ACHN (cell line): ENCODE data around the gene SRSF12.

Source experiments
- DNase-seq: peaks from one replicate; pipeline ENCODE4 v3.0.0-alpha.2; 2015
- in situ Hi-C: cut with HindIII; loops from 2 replicates; pipeline ENCODE4 v1.10.0; 2017; ENCODE audit warnings: low sequenced_read_pairs, low pct_ligation_motif_present, low pct_unique_long_range_greater_than_20kb

Gene SRSF12

DNA sequence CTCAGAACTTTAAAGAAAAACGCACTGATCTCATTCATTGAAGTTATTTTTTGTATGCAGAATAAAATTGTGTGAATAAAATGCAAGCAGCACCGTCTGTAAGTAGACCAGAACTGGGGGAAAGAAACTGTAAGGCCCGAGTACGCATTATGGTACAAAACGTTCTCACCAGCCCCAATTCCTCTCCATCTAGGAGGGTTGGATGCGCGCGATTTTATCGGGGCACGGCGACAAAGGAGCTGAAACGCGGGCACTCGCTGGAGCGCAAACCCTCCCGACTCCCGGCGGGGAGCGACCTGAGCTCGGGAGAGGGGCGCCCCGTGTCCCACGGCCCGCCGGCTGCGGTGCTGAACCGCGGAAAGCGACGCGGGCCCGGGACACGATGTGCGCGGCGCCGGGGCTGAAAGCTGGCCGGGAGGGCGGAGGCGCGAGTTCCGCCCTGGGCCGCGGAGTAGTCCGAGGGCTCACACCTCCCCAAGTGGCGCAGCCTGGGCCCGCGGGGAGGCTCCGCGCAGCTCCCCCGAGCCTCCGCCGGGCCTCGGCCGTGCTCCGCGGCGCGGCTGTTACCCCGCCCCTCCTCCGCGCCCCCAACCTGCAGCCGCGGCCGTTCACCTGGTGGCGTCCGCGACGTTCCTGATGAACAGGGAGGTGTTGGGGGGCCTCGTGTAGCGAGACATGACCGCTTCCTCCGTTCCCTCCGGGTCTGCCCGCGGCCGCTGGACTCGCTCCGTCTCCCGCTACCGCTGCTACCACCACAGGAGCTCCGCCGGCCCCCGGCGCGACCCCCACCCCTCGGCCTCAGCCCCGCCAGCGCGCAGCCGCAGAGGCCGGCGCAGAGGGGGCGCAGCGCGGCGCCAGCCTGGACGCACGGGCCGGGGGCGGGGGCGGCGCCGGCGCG, at the start of gene SRSF12:
SRSF12 (minus strand) TSS at position 861 of the 898 bp plus-strand sequence; CDS start at position 677, 184 bp downstream.
- DNase-seq, result peak; percentile 33

DNA sequence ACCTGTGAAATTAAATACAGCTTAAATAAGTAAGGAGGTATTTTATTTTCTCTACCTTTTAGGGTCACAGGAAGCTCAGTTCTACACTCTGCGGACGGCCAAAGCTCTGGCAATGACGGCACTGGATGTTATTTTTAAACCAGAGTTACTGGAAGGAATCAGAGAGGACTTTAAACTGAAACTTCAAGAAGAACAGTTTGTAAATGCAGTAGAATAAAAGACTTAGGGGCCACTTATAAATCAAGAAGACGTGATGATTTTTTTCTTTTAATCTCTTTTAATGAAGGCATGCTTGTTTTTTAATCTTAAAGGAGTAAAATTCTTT, 44.1 kb upstream of the SRSF12 start:
- no peak for DNase-seq
- in situ Hi-C loops, result no loop called here

More for the DNA sequence above, at the start of gene SRSF12:
- in situ Hi-C loops, result no loop called here

DNA sequence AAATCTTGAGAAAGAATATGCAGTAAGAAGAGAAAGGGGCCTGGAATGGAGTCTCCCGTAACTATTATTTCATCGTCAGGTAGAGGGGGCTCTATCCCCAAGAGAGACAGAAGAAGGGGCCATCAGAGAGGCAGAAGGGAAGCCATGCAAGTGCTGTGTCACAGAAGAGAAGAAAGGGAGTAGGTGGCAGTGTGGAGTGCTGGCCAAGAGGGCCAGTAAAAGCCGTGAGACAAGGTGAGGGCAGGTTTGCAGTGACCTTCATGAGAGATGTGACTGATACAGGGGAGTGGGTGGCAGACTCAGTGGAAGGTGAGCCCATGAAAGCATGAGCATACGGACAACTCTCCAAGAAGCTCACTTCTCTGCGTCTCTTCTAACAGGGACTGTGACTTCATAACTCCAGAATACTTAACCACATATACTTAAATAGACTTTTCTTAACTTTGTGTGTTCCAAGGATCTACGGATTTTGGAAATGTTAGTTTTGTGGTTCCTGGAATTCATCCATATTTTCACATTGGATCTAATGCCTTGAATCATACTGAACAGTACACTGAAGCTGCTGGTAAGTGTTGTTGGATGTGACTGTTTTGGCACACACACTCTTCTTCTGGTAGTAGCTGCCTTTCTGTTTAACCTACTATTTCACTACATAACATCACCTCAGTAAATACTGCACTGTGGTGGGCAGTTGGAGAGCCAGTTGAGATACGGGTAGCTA, 43.6 kb upstream of the SRSF12 start:
- in situ Hi-C loops, result no loop called here
- DNase-seq, result no peak

DNA sequence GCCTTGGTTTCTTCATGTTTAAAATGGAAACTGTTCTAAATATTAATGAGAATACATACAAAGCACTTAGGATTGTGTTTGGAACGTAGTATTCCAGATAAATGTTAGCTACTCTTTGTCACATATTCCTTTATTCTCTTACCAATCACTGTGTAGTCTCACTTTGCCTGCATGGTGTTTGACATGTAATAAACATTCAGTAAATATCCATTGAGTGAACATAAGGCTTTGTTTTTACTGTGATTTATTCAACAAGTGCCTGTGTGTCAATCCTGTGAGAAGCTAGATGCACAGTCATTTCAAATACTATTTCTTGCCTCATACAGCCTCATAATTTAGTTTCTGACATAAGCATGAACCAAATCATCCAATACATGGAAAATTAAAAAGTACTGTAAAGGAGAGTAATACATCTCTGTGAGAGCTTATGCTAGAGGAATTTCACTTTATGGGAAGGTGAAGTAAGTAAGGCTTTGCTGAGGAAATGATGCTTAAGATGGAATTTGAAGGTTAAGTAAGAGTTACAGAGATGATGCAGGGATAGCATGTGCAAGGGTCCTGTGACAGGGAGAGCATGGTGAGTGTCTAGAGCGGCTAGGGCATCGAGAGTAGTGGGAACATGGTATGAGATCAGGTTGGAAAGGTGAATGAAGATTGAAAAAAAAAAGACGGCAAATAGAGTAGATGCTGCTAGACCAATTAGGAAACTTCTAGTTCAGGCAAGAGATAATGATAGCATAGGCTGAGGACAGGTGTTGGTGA, 42.6 kb upstream of the SRSF12 start:
- no peak for DNase-seq
- in situ Hi-C loops, result no loop called here

DNA sequence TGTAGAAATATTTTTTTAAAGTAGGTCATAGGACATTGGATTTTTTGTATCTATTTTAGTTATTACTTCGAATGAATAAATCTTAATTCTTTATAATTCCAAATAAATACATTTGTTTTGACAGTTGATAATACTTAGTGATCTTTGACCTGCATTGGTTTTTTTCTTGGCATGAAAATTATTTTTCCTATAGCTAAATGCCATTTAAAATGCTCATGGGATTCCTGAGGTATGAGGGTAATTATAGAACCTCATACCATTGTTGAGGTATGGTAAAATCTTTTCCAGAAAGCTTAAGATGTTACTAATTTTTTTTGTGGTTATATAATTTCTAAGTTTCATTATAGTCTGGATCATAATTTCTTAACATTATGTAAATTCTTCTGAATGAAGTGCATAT, 36.3 kb upstream of the SRSF12 start:
- in situ Hi-C loops, result no loop called here
- no peak for DNase-seq

DNA sequence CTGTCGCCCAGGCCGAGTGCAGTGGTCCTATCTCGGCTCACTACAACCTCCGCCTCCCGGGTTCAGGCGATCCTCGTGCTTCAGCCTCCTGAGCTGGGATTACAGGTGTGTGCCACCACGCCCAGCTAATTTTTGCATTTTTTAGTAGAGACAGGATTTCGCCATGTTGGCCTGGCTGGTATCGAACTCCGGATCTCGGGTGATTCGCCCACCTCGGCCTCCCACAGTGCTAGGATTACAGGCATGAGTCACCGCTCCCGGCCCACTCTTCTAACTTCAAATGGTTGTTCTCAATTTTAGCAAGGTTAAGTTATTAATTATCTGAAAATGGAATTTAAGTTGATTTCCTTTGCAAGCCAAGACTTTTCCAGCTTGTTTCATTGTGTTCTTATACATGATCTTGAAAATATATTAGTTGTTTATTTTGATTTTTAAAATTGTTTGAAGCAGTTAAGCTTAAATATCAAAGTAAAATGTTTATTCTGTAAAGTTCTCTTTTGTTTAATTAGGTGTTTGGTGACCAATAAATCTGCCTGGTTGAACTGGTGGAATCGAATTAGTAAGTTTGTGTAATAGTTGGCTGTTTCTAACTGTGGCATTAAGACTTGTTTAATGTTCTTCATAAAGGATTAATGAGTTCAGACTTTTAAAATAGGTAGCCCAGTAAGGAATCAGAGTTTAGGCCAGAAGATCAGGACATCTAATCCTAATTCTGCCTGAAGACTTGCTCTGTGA, 30.3 kb upstream of the SRSF12 start:
- in situ Hi-C loops, result no loop called here
- peak; percentile 4 for DNase-seq

DNA sequence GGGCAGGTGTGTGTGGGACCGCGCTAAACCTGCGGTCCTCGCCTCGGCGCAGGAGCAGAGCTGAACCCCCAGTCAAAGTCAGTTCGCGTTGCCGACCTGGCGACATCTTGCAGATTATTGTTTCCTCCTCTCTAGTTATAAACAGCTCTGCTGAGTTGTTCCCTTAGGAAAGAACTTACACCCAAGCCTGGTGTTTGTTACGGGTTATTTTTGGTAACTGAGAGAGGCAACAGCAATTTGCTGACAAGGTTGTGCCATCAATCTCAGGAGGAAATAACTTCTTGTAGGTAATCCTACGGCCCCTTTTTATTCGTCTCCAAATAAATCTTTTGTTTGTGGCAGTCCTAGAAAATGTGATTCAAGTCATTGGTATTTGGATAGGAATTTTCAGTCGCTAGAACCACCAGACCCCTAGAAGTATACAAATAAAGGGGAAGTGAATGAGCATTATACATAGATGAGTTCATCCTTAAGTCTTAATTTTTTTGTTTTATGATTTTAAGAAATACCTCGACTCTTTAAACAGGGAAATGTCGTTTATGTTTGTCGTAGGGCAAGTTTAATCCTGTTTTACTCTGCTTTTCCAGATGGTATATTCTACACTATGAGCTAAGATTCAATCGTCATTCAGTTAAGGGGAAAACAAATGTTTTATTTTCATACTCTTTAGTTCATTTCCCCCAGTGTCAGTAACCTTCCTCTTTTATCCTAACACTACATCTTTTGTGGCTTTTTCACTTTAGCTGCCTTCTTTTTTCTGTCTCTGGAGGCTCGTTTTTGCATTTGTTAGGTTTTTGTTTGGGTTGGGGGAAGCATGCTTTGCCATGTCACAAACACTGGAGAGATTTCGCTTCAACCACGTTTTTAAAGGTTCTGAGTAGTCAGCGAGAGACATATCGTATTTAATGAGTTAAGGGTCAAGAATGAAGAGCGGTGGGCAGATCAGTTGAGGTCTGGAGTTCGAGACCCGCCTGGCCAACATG, 29.1 kb upstream of the SRSF12 start:
- DNase-seq, result peak; percentile 65
- in situ Hi-C loops, result no loop called here

DNA sequence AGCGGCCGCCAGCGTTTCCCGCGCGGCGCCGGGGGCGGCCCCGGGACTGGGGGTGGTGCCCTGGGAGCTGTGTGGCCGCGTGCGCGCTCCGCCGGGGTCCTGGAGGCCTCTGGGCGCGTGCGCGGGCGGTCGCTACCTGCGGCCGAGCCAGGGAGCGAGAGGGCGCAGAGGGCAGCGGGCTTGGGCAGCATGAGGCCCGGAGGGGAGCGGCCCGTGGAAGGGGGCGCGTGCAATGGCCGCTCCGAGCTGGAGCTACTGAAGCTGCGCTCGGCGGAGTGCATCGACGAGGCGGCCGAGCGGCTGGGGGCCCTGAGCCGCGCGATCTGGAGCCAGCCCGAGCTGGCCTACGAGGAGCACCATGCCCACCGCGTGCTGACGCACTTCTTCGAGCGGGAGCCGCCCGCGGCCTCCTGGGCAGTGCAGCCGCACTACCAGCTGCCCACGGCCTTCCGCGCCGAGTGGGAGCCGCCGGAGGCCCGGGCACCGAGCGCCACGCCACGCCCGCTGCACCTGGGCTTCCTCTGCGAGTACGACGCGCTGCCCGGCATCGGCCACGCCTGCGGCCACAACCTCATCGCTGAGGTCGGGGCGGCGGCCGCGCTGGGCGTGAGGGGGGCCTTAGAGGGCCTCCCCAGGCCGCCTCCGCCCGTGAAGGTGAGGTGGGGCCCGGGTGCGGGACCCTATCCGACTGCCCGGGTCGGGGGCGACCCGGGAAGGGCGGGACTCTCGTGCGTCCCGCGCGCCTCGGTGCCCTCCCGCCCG, 28.3 kb upstream of the SRSF12 start, which contains the start of gene PM20D2:
PM20D2 (plus strand) TSS at position 100 of the 762 bp plus-strand sequence; CDS start at position 190, 90 bp downstream.
- in situ Hi-C loops, result no loop called here
- peak; percentile 64 for DNase-seq

DNA sequence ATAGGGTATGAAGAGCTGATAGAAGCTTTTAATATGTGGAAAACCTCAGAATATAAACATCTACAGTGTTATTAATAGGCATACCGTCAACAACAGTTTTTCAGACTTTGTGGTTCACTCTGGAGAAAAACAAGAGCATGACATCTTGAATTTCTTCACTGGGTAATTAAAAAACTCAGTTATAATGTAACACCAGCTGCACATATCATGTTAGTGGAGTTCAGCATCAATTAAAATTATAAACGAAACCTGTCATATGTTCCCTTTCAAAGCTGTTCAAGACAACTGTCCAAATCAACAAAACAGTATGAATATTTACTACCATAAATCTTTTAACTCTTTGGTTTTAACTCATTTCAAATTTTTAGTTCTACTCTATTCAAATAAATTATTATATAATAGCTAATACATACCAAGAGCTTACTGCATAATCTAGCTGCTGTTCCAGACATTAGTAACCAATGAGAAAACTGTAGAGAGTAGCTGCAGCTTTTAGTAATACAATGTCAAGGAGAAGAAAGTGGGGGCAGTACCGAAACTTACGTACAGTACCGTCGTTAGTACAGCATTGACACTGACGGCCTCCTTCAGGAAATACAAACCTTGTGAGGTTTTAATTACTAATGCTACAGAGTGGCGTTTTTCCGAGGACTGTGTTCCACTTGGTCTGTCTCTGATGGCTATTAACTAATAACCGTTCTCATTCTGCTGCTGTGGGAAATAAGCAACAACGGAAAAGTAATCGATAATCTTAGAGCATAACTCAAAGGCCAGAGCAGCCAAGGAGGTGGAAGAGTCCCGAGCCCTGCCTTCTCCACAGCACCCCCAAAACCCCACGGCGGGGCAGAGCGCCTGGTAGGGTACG, 27.5 kb upstream of the SRSF12 start:
- in situ Hi-C loops, result no loop called here
- peak; percentile 38 for DNase-seq

DNA sequence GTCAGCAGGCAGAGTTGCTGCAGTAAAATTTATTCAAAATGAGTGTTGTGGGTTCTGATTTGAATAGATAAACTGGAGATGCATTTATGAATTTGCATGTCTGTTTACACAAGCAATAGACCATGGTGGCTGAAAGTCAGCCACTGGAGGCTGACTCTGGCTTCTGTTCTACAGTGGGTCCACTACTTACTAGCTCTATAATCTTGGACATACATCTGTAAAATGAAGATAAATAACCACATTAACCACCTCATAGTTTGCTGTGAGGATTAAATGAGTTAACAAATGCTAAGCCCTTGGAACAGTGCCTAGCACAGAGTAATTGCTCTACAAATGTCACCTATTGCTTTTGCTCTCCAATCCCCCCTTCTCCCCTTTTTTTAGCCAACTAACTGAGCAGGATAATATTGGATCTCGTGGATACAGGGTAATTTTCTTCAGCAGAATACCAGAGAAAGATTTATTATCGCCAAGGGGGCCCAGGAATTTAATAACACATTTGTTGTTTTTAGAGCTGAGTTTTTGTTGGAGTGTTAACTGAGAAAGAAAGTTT, 26.6 kb upstream of the SRSF12 start:
- no peak for DNase-seq
- in situ Hi-C loops, result no loop called here

DNA sequence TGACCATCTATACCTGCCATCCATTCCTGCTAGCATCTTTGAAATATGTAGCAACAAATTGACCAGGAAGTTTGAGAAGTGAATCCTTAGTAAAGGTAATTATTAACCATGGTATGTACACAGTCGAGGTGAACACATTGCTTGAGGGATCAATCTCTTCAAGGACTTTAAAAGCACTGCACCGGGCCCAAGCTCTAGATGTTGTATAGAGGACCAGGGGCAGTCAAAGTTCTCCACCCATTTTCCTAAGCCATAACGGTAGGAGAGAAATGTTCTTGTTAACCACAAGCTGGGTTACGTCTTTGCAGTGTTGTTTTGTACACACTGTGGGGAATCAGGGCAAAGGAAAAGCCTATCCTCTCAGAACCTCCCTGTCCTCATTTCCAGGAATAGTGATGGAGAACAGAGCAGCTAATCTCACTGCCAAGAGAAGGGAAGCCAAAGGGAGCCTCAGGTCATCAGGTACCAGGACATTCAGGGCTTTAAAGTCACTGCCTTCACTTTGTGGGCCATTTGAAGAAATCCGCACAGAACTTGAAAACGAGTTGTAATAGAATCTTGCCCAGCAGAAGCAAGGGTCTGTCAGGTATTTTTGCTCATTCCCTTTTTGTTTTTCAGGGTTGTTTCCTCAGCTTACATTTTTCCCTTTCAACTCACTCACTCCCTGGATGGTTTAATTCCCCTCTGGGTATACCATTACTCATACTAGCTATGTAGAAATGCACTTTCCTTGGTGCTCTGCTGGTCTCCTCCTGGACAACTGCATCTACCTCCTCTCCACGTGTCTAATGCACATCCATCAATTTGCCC, 22.7 kb upstream of the SRSF12 start:
- in situ Hi-C loops, result no loop called here

DNA sequence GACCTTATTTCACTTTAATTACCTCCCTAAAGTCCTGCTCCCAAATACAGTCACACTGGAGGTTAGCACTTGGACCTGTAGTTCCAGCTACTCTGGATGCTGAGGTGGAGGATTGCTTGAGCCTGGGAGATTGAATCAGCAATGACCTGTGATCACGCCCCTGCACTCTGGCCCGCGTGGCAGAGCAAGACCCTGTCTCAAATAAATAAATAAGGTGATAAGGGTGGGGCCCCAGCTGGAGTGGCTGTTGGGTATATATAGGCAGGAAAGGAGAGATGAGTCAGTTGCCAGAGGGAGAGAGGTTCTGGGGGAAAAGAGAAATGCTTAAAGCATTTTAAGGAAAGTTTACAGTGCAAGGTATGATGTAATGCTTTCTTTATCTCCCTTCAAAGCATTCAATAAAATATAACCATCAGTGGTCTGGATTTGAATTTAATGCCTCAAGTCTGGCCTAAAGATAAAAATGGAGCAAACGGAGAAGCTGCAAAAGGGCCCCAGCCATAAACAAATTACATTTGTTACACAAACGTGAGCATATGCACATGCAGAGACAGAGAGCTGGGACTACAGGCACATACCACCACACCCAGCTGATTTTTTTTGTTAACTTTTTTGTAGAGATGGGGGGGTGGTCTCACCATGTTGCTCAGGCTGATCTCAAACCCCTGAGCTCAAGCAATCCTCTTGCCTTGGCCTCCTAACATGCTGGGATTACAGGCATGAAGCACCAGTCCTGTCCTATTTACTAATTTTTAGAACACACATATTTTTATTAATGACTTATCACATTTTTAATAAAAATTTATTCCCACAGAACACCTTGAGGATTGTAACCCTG, 21.9 kb upstream of the SRSF12 start:
- DNase-seq, result no peak
- in situ Hi-C loops, result no loop called here

More for the DNA sequence above, 22.7 kb upstream of the SRSF12 start:
- DNase-seq, result peak; percentile 23

DNA sequence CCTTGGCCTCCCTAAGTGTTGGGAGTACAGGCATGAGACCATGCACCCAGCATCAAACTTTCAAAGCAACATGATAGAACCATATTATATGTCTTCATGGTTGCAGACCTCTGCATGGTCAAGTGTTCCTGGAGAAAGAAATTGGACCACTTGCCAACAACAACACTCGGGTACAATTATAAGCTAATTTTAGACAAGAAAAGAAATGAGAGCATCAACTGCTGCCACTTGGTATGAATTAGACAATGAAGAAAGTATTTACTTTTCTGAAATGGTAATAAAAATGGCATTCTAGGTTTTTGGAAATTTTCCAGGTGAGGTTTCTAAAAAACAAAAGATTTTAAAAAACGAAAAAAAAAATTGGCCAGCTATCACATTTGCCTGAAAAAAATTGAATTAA, 20.3 kb upstream of the SRSF12 start:
- in situ Hi-C loops, result no loop called here
- no peak for DNase-seq

DNA sequence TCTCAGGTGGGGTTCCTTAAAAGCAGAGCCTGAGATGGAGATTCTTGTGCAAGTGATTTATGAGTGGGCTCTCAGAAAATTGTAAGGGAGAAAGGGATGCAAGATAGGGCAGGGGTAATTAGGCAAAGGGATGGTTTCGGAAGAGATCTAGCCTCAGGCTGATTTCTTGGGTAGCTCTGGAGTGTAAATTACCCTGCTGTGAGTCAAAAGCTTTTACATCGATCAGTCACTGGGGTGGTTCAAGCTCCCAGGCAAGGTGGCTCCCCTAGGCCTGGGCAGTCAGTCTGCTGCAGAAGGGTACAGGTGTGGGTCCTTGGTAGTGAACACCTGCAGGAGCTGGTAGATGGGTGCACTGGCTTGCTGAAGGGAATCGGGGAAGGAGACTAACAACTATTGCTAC, 16.9 kb upstream of the SRSF12 start:
- in situ Hi-C loops, result no loop called here
- no peak for DNase-seq
